Neural crest cell (in vitro differentiated cells): Measurements from ENCODE around the gene BTNL3. TPM values are rescaled to one million over a fixed set of nuclear protein-coding genes. Genes with fewer than 3 reads are reported as not detected.

Experiments
- microRNA-seq: library from miRNA; unstranded; fragments of <30 nt; microRNA quantifications from one replicate; pipeline ENCODE4, GENCODE V29; 2020
- total RNA-seq: library from RNA; stranded (reverse); gene quantifications from 2 replicates; pipeline ENCODE4 v1.2.1, GENCODE V29; 2021

BTNL3 gene
- total RNA-seq, 1 donor from 2014 or later: not detected

Small RNA genes lying within 50 kb of the gene (microRNA-seq; reads per million reads assigned to microRNA genes)
- not detected for gene MIR8089

Other genes with a start within 250 kb of the BTNL3 start
- not detected in 2 replicates for gene OR2Y1, start 248.8 kb upstream of the BTNL3 start, total RNA-seq
- gene MGAT1, start 186.0 kb upstream of the BTNL3 start, total RNA-seq: 57.0 and 57.1 TPM in 2 replicates
- 41.6 and 44.4 TPM in 2 replicates for gene ZFP62, start 127.6 kb upstream of the BTNL3 start, total RNA-seq
- not detected in 2 replicates for gene BTNL8, start 89.7 kb upstream of the BTNL3 start, total RNA-seq
- not detected in 2 replicates for gene BTNL9, start 51.4 kb downstream of the BTNL3 start, total RNA-seq
- not detected in 2 replicates for gene OR2V1, start 142.3 kb downstream of the BTNL3 start, total RNA-seq
- not detected in 2 replicates for gene OR2V2, start 158.7 kb downstream of the BTNL3 start, total RNA-seq
- gene TRIM7, start 216.3 kb downstream of the BTNL3 start, total RNA-seq: not detected in 2 replicates
- 34.5 and 39.1 TPM in 2 replicates for gene TRIM41, start 234.4 kb downstream of the BTNL3 start, total RNA-seq